HepG2 (cell line): ENCODE data around the gene GLOD4.

Experiments
- CTCF ChIP-seq: sonication (generic); formaldehyde crosslinking; IDR thresholded peaks from 2 replicates; pipeline ENCODE4 v1.5.0; 2020; ENCODE audit warnings: mild to moderate bottlenecking, missing genetic modification reagents, moderate library complexity
- ELF3 ChIP-seq: IDR thresholded peaks from 2 replicates; pipeline ENCODE4 v1.6.1; 2016; ENCODE audit warnings: missing genetic modification reagents, missing compliant biosample characterization
- EP300 ChIP-seq, 3 experiments: sonication (generic) in 1 of 3; formaldehyde crosslinking in 1 of 3; IDR thresholded peaks; 2 replicates each; pipeline versions ENCODE4 v1.5.1 to v1.6.1; 2011 to 2020; ENCODE audit warnings: low read depth in 2 of 3, low read length in 2 of 3, borderline replicate concordance in 1 of 3, improper control_type of control experiment in 1 of 3, mild to moderate bottlenecking in 1 of 3, missing genetic modification reagents in 1 of 3, moderate library complexity in 1 of 3
- HMGA1 ChIP-seq: sonication (generic); formaldehyde crosslinking; conservative IDR thresholded peaks from 2 replicates; pipeline ENCODE4 v1.4.0; 2020; ENCODE audit warnings: missing genetic modification reagents
- HOXD1 ChIP-seq: sonication (generic); formaldehyde crosslinking; IDR thresholded peaks from 2 replicates; pipeline ENCODE4 v1.5.0; 2020; ENCODE audit warnings: missing genetic modification reagents
- MAZ ChIP-seq, 2 experiments: sonication (generic) in 1 of 2; formaldehyde crosslinking in 1 of 2; IDR thresholded peaks; 2 replicates each; pipeline versions ENCODE4 v1.5.0 to v1.6.1; 2012 to 2020; ENCODE audit warnings: low read depth in 2 of 2, mild to moderate bottlenecking in 2 of 2, borderline replicate concordance in 1 of 2, improper control_type of control experiment in 1 of 2, low read length in 1 of 2, missing genetic modification reagents in 1 of 2, moderate library complexity in 1 of 2
- SMAD9 ChIP-seq: sonication (generic); formaldehyde crosslinking; IDR thresholded peaks from 2 replicates; pipeline ENCODE4 v1.5.1; 2020; ENCODE audit warnings: mild to moderate bottlenecking, missing genetic modification reagents
- ZBTB21 ChIP-seq: sonication (generic); formaldehyde crosslinking; IDR thresholded peaks from 2 replicates; pipeline ENCODE4 v1.4.0; 2020; ENCODE audit warnings: missing genetic modification reagents
- ZNF264 ChIP-seq: sonication (generic); formaldehyde crosslinking; IDR thresholded peaks from 2 replicates; pipeline ENCODE4 v1.4.0; 2020; ENCODE audit warnings: missing genetic modification reagents
- ZNF766 ChIP-seq: sonication (generic); formaldehyde crosslinking; IDR thresholded peaks from 2 replicates; pipeline ENCODE4 v1.5.0; 2020; ENCODE audit warnings: missing genetic modification reagents, borderline replicate concordance
- ZSCAN22 ChIP-seq: sonication (generic); formaldehyde crosslinking; IDR thresholded peaks from 2 replicates; pipeline ENCODE4 v1.4.0; 2020; ENCODE audit warnings: mild to moderate bottlenecking, missing genetic modification reagents

DNA sequence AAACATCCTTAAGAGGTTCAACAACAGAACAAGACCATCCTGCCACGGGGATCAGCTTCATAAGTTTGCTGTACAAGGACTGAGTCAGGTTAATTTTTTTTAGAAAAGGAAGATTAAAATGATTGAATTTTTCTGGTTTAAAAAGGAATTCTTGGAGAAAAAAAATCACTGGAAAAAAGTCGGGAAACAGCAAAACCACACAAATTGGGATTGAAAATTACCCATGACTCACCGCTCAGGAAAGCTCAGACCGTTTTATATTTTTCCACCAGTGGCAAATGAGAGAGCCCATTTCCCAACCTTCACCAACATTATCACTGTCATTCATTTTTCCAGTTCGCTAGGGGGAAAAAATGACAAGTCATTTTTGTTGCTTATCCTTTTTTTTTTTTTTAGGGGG lies 46.7 kb upstream of the GLOD4 start:
- TF ChIP-seq SMAD9 (CRISPR knock-in tag) (no peak), ZBTB21 (CRISPR knock-in tag) (no peak), EP300 (IDR thresholded peaks at IDR 0.05; ENCODE audit: low read depth in 2 of 2, low read length in 2 of 2) (no peak), EP300 (CRISPR knock-in tag; IDR thresholded peaks at IDR 0.05; ENCODE audit: borderline replicate concordance) (no peak), ELF3 (CRISPR knock-in tag) (no peak), MAZ (IDR thresholded peaks at IDR 0.05; ENCODE audit: borderline replicate concordance, low read depth, low read length) (no peak), MAZ (CRISPR knock-in tag; IDR thresholded peaks at IDR 0.05; ENCODE audit: low read depth) (no peak), ZSCAN22 (CRISPR knock-in tag) (no peak), HMGA1 (CRISPR knock-in tag) (no peak), ZNF766 (CRISPR knock-in tag) (no peak), CTCF (CRISPR knock-in tag) (no peak), ZNF264 (CRISPR knock-in tag) (no peak), HOXD1 (CRISPR knock-in tag) (no peak)
